GM18909 (cell line): ENCODE data around the gene FAM89A.
A peak's percentile ranks its signal among the peaks of the same experiment; 100 is the strongest.
"Not testable (repeated sequence)": the region's sequence is repeated elsewhere in the genome, so short reads cannot be mapped to it uniquely, and the experiment has no call there.

Experiments
- ATAC-seq: cut with Tn5 transposase; IDR thresholded peaks from one replicate; pipeline ENCODE4 v1.9.1; 2021; ENCODE audit warnings: mild to moderate bottlenecking; ENCODE audit not compliant: unreplicated experiment, poor library complexity

Gene FAM89A

DNA sequence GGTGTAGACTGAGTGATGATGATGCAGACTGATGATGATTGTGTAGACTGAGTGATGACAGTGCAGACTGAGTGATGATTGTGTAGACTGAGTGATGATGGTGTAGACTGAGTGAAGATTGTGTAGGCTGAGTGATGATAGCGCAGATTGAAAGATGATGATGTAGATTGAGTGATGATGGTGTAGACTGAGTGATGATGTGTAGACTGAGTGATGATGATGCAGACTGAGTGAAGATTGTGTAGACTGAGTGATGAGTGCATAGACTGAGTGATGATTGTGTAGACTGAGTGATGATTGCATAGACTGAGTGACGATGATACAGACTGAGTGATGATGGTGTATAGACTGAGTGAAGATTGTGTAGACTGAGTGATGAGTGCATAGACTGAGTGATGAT lies 28.7 kb downstream of the FAM89A start:
- no peak for ATAC-seq

- not testable (repeated sequence) for ATAC-seq
Observed at GRCh38 chr1:231007535-231007934, 32.5 kb downstream of the FAM89A start.

DNA sequence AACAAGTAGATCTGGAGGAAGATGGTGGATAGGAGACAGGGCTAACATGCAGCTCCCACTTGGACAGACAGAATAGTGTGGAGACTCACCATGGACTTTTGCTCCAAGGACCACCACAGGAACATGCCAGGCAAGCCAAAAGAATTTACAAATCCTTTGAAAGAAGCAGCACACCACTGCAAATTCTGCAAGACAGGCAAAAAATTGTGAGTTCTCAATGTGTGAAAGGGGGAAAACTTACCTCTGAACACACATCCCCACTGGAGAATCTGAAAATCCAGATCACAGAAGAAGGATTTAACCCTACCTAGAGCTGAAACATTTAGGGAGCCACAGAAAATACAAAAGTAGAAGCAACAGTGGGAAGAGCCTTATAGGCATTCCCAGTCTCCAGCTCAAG lies 38.2 kb downstream of the FAM89A start:
- ATAC-seq: no peak

DNA sequence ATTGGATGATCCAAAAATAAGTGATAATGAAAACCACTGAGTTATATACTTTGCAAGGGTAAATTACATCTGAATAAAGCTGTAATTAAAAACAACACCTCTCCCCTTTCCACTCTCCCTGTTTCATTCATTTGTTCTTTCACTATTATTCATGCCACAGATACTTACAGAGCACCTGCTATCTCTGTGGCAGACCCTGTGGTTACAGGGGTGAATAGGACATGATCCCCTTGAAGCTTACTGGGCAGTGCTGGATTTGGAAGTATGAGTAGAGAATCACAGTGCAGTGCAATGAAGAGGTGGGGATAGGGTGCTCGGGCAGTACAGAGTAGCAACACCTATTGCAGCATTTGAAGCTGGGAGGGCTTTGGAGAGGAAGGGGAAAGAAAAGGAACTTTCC lies 39.4 kb downstream of the FAM89A start:
- ATAC-seq: no peak

DNA sequence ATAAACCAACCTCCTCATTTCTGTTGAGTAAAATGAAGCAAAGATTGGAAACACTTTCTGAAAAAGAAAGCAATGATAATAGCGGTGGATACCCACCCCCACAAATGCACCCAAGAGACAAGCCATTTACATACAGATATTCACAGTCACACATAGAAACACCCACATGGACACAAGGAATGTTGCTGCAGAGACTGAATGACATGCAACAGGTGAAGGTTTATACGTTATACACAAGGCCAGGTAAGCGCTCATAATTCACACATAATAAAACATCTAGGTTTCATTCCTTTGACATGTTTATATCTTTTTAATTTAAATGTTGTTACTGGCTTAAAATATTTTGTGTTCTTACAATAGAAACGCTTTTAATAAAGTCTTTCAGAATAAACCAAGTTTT lies 39.9 kb downstream of the FAM89A start:
- no peak for ATAC-seq

- no peak for ATAC-seq
Observed at GRCh38 chr1:230994860-230995259, 45.2 kb downstream of the FAM89A start.

GRCh38 chr1:230992100-230992774 lies 47.8 kb downstream of the FAM89A start:
- no peak for ATAC-seq

- ATAC-seq: no peak
Observed at GRCh38 chr1:230987448-230987847, 52.6 kb downstream of the FAM89A start.

- no peak for ATAC-seq
Observed at GRCh38 chr1:230986976-230987375, 53.1 kb downstream of the FAM89A start.

- ATAC-seq: no peak
Observed at GRCh38 chr1:230985711-230986110, 54.3 kb downstream of the FAM89A start.

- not testable (repeated sequence) for ATAC-seq
Observed at GRCh38 chr1:230984622-230985515, 55.2 kb downstream of the FAM89A start.

GRCh38 chr1:230983811-230984210 lies 56.2 kb downstream of the FAM89A start:
- ATAC-seq: no peak

DNA sequence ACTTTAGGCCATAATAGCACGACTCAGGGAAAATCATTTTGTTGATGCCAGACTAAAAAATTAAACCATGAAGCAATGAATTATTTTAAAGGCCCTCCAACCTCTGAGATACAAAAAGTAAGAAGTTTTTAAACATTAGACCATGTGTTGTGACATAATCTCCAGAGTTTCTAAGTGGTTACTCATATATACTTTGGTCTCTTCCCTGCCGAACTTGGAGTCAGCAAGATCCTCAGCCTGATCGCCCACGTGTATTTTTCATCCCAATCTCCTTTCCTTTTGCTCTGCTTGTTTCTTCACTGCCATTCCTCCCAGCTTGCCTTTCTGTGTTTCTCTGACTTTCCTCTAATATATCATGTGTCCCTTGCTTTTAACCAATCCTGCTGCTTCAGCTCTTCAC lies 57.4 kb downstream of the FAM89A start:
- ATAC-seq: no peak

DNA sequence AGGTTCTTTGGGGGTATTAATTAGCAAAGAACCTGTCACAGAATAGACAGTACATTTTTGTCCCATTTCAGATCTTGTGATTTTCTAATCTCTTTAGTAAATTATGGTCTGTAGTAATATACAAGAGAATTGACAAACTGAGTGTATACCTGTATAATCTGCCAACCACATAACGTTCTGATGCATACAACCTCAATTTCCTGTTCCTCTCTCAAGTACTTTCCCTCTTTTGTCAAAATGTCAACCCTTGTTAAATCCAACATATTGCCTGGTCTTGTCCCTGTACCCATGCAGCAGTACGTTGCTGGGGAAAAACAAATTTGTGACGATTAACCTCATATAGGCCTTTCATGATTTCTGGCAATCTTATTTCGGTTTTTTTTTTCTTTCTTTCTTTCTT lies 60.1 kb downstream of the FAM89A start:
- ATAC-seq: no peak

DNA sequence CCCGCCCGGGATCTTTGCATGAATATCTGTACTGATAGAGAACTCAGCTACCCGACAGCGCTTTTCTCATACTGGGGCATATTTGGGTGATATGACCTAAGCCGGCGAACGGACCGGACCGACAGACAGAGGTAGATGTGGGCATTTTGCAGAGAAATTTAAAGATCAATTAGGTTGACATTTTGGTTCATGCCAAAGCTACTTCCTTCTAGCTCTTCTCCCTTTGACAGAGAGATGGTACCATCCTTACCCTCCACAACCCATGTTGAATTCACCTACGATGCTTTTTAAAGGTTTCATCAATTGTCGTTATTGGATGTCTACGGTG lies 60.7 kb downstream of the FAM89A start:
- no peak for ATAC-seq

DNA sequence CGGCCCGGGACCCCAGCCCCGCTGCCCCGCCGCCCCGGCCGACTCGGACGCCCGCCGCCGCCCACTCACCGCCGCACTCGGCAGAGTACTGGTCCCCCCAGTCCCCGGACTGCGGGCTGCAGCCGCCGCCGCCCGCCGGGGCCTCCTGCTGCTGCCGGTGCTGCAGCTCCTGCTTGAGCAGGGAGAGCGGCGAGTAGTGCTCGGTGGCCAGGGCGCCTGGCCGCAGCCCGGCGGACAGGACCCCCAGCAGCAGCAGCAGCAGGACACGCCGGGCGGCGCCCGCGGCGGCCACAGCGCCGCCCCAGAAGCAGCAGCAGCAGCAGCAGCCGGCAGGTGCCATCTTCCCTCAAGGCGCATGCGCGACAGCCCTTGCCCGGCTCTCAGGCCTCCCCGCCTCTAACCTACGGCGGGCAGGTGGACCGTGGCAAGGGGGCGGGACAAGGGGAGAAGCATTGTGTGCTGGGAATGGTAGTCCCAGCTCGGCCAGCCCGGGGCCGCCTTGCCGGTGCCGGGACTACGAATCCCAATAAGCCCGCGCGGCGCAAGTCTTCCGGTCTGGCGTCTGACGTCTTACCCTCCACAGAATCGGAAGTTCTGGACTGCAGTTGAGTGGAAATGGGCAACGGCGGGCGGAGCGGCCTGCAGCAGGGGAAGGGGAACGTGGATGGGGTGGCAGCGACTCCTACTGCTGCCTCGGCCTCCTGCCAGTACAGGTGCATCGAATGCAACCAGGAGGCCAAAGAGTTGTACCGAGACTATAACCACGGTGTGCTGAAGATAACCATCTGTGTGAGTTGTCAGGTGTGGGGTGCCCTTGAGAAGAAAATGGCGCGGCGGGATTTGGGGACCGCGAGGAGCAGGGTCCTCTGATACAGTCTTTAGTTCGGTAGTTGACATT lies 61.3 kb downstream of the FAM89A start, which contains the start of the genes ARV1 and TTC13:
ARV1 (plus strand) TSS at position 604 of the 898 bp plus-strand sequence; CDS start at position 616, 12 bp downstream.
TTC13 (minus strand) TSS at position 371 of the 898 bp plus-strand sequence; CDS start at position 340, 31 bp downstream.
- peak; percentile 92 for ATAC-seq

GRCh38 chr1:230977761-230978490 lies 62.1 kb downstream of the FAM89A start:
- peak; percentile 10 for ATAC-seq

- ATAC-seq: no peak
Observed at GRCh38 chr1:230976825-230977747, 63.0 kb downstream of the FAM89A start.

- ATAC-seq: no peak
Observed at GRCh38 chr1:230976360-230976759, 63.7 kb downstream of the FAM89A start.
